OCI-LY1 (cell line): ENCODE data around the gene ICA1.

Experiments
- H2AFZ ChIP-seq: fragments of 200-600 bp; sonication (generic), shearing (Covaris generic); 2 replicates; pipeline ENCODE4 v1.6.0; 2014; ENCODE audit warnings: antibody characterized with exemption, mild to moderate bottlenecking, low read length
- H3F3A ChIP-seq: fragments of 200-600 bp; sonication (generic), shearing (Covaris generic); 2 replicates; pipeline ENCODE4 v1.6.0; 2014; ENCODE audit warnings: mild to moderate bottlenecking, antibody characterized with exemption, low read length, moderate library complexity; ENCODE audit not compliant: insufficient read depth
- H3K27ac ChIP-seq: fragments of 200-600 bp; sonication (generic); 2 replicates; pipeline ENCODE4 v1.5.1; 2014; ENCODE audit warnings: low read length, mixed run types, mild to moderate bottlenecking, low read depth; ENCODE audit not compliant: poor library complexity, severe bottlenecking
- H3K27me3 ChIP-seq: fragments of 200-600 bp; sonication (generic); 2 replicates; pipeline ENCODE4 v1.6.0; 2014; ENCODE audit warnings: antibody characterized with exemption, mild to moderate bottlenecking, low read length, moderate library complexity; ENCODE audit not compliant: insufficient read depth
- H3K36me3 ChIP-seq: fragments of 200-600 bp; sonication (generic); 2 replicates; pipeline ENCODE4 v1.6.1; 2014; ENCODE audit warnings: mild to moderate bottlenecking, antibody characterized with exemption, low read length, moderate library complexity, mixed read lengths; ENCODE audit not compliant: insufficient read depth
- H3K4me1 ChIP-seq: fragments of 200-600 bp; sonication (generic); 2 replicates; pipeline ENCODE4 v1.5.1; 2014; ENCODE audit warnings: mild to moderate bottlenecking, low read length, moderate library complexity; ENCODE audit not compliant: insufficient read depth, severe bottlenecking
- H3K4me2 ChIP-seq: fragments of 200-600 bp; sonication (generic), shearing (Covaris generic); 2 replicates; pipeline ENCODE4 v1.6.1; 2014; ENCODE audit warnings: low read length
- H3K4me3 ChIP-seq: fragments of 200-600 bp; sonication (generic); 2 replicates; pipeline ENCODE4 v1.5.1; 2014; ENCODE audit warnings: low read length, low read depth, mild to moderate bottlenecking, mixed read lengths; ENCODE audit not compliant: poor library complexity, severe bottlenecking
- H3K79me2 ChIP-seq: fragments of 200-600 bp; shearing (Covaris generic); 2 replicates; pipeline ENCODE4 v1.6.1; 2016; ENCODE audit warnings: mixed run types, low read length, mixed read lengths; ENCODE audit not compliant: insufficient read depth
- H3K9ac ChIP-seq: fragments of 200-600 bp; sonication (generic), shearing (Covaris generic); 2 replicates; pipeline ENCODE4 v1.6.1; 2014; ENCODE audit warnings: mild to moderate bottlenecking, low read length, mixed read lengths
- H3K9me2 ChIP-seq: fragments of 200-600 bp; sonication (generic), shearing (Covaris generic); 2 replicates; pipeline ENCODE4 v1.6.1; 2014; ENCODE audit warnings: low read depth, mild to moderate bottlenecking, low read length, mixed read lengths
- H3K9me3 ChIP-seq: fragments of 200-600 bp; shearing (Covaris generic); 2 replicates; pipeline ENCODE4 v1.6.1; 2014; ENCODE audit warnings: low read length, mixed read lengths
- H4K20me1 ChIP-seq: fragments of 200-600 bp; sonication (generic), shearing (Covaris generic); 2 replicates; pipeline ENCODE4 v1.6.0; 2016; ENCODE audit warnings: mild to moderate bottlenecking, low read length; ENCODE audit not compliant: insufficient read depth
- EZH2 ChIP-seq: fragments of 200-600 bp; sonication (generic), shearing (Covaris generic); IDR thresholded peaks from 2 replicates; pipeline ENCODE4 v1.8.0; 2017; ENCODE audit warnings: borderline replicate concordance, mixed run types, mild to moderate bottlenecking, antibody characterized with exemption, low read length, moderate library complexity, mixed read lengths
- TF ChIP-seq, protein P1 (sequence below): fragments of 200-600 bp; sonication (generic), shearing (Covaris generic); IDR thresholded peaks from 2 replicates; pipeline ENCODE4 v1.5.1; 2017; ENCODE audit warnings: mild to moderate bottlenecking, antibody characterized with exemption, low read length, moderate library complexity, mixed read lengths

ICA1 gene

GRCh38 chr7:8160779-8161345 is 101.1 kb downstream of the ICA1 start:
- no peaks in the 10 kb centered on the region for H3K9me3 ChIP-seq
- H3K36me3 ChIP-seq, result no peaks in the 10 kb centered on the region
- H3K9me2 ChIP-seq, result no peaks in the 10 kb centered on the region
- no peak overlapping the region for H3K9ac ChIP-seq
- no peak overlapping the region for H3K4me3 ChIP-seq
- H3F3A ChIP-seq, result no peaks in the 10 kb centered on the region
- TF ChIP-seq EZH2, result no peak
- TF ChIP-seq, protein P1, sequence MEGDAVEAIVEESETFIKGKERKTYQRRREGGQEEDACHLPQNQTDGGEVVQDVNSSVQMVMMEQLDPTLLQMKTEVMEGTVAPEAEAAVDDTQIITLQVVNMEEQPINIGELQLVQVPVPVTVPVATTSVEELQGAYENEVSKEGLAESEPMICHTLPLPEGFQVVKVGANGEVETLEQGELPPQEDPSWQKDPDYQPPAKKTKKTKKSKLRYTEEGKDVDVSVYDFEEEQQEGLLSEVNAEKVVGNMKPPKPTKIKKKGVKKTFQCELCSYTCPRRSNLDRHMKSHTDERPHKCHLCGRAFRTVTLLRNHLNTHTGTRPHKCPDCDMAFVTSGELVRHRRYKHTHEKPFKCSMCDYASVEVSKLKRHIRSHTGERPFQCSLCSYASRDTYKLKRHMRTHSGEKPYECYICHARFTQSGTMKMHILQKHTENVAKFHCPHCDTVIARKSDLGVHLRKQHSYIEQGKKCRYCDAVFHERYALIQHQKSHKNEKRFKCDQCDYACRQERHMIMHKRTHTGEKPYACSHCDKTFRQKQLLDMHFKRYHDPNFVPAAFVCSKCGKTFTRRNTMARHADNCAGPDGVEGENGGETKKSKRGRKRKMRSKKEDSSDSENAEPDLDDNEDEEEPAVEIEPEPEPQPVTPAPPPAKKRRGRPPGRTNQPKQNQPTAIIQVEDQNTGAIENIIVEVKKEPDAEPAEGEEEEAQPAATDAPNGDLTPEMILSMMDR, result no peak
- no peak overlapping the region for H3K27ac ChIP-seq
- no peaks in the 10 kb centered on the region for H4K20me1 ChIP-seq
- no peaks in the 10 kb centered on the region for H3K79me2 ChIP-seq
- no peaks in the 10 kb centered on the region for H3K4me1 ChIP-seq
- H3K27me3 ChIP-seq, result no peaks in the 10 kb centered on the region
- H3K4me2 ChIP-seq, result no peak overlapping the region
- H2AFZ ChIP-seq, result no peak overlapping the region

DNA sequence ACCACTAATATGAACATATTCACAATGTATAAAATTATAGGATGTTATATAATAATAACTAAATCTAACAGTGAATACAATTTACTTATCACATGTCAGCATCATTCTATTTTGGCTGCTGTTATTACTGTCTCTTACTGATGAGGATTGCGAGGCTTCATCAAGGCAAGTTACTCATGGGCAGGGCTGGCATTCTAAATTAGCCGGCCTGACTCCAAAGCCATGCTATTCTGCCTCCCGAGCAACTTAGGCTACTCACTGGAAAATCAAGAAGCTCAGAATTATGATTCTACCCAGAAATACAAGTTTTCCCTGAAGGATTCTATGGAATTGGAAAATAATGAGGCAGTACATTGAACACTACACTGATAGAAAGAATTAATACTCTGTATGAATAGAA is 101.7 kb downstream of the ICA1 start:
- Histone ChIP-seq H3K4me1 (no peaks in the 10 kb centered on the region), H3K4me3 (no peak overlapping the region), H3F3A (no peaks in the 10 kb centered on the region), H3K9me3 (no peaks in the 10 kb centered on the region), H3K9ac (no peak overlapping the region), H3K27ac (no peak overlapping the region), H3K27me3 (no peaks in the 10 kb centered on the region), H3K4me2 (no peak overlapping the region), H4K20me1 (no peaks in the 10 kb centered on the region), H3K36me3 (no peaks in the 10 kb centered on the region), H3K9me2 (no peaks in the 10 kb centered on the region), H3K79me2 (no peaks in the 10 kb centered on the region), H2AFZ (no peak overlapping the region)
- TF ChIP-seq, protein P1, result no peak
- TF ChIP-seq EZH2, result no peak

DNA sequence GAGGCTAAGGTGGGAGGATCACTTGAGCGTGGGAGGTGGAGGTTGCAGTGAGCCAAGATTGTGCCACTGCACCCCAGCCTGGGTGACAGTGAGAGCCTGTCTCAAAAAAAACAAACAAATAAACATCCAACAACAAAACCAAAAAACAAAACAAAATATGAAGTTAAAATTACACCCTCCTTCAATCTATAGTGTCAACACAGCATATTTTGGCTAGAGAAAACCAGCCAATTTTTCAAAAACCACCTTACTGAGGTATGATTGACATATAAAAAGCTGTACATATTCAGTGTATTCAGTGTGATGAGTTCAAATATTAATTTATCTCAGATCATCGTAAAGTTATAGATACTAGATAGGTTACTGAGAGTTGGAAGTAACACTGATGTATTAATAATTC is 102.4 kb downstream of the ICA1 start:
- no peaks in the 10 kb centered on the region for H3K9me3 ChIP-seq
- H2AFZ ChIP-seq, result no peak overlapping the region
- H3K79me2 ChIP-seq, result no peaks in the 10 kb centered on the region
- H4K20me1 ChIP-seq, result no peaks in the 10 kb centered on the region
- no peak overlapping the region for H3K4me3 ChIP-seq
- no peaks in the 10 kb centered on the region for H3F3A ChIP-seq
- no peaks in the 10 kb centered on the region for H3K27me3 ChIP-seq
- no peak overlapping the region for H3K9ac ChIP-seq
- no peak overlapping the region for H3K4me2 ChIP-seq
- no peaks in the 10 kb centered on the region for H3K36me3 ChIP-seq
- H3K4me1 ChIP-seq, result no peaks in the 10 kb centered on the region
- no peak overlapping the region for H3K27ac ChIP-seq
- no peaks in the 10 kb centered on the region for H3K9me2 ChIP-seq
- TF ChIP-seq, protein P1, result no peak
- TF ChIP-seq EZH2, result no peak
